Immature natural killer cell (primary cell): ENCODE measurements around the gene NBAS. TPM values are rescaled to one million over a fixed set of nuclear protein-coding genes. Genes with fewer than 3 reads are reported as not detected.
"Not testable (repeated sequence)": the region's sequence is repeated elsewhere in the genome, so short reads cannot be mapped to it uniquely, and the experiment has no call there.

Source experiments
- DNase-seq, 3 donors: peaks; one replicate each; pipeline ENCODE4 v3.0.0; 2022; ENCODE audit warnings: mixed read lengths in 1 of 3
- H3K27ac Mint-ChIP-seq, 6 donors: one replicate each; pipeline ENCODE4 v1.8.0; 2020; ENCODE audit warnings: mixed read lengths in 6 of 6, mild to moderate bottlenecking in 5 of 6, inconsistent platforms in 4 of 6, moderate library complexity in 3 of 6
- H3K27me3 Mint-ChIP-seq, 3 donors: one replicate each; pipeline ENCODE4 v1.8.0; 2020 to 2021; ENCODE audit warnings: low read depth in 3 of 3, mild to moderate bottlenecking in 3 of 3, mixed read lengths in 3 of 3, moderate library complexity in 3 of 3, inconsistent platforms in 1 of 3
- H3K36me3 Mint-ChIP-seq, 3 donors: one replicate each; pipeline ENCODE4 v1.8.0; 2020; ENCODE audit warnings: mixed read lengths in 3 of 3, inconsistent platforms in 2 of 3, mild to moderate bottlenecking in 2 of 3
- H3K4me1 Mint-ChIP-seq, 2 donors: one replicate each; pipeline ENCODE4 v1.8.0; 2020; ENCODE audit warnings: inconsistent platforms in 2 of 2, mild to moderate bottlenecking in 2 of 2, mixed read lengths in 2 of 2, moderate library complexity in 1 of 2
- H3K4me3 Mint-ChIP-seq, 5 donors: one replicate each; pipeline ENCODE4 v1.8.0; 2020; ENCODE audit warnings: mild to moderate bottlenecking in 5 of 5, mixed read lengths in 5 of 5, inconsistent platforms in 3 of 5, moderate library complexity in 3 of 5
- H3K9me3 Mint-ChIP-seq, 6 donors: one replicate each; pipeline ENCODE4 v1.8.0; 2020; ENCODE audit warnings: mild to moderate bottlenecking in 6 of 6, mixed read lengths in 6 of 6, inconsistent platforms in 4 of 6, moderate library complexity in 3 of 6
- polyA plus RNA-seq, 3 donors: library from polyadenylated mRNA; unstranded; fragments of 300-500 nt; fragmentation: Illumina TruSeq; gene quantifications; one replicate each; pipeline ENCODE4 v1.2.3, GENCODE V29; 2021

NBAS gene
- polyA plus RNA-seq, 3 donors from 2014 or later = 10.8 to 21.0 (median 11.6) TPM

- no peak overlapping the region for H3K27ac Mint-ChIP-seq
- H3K36me3 Mint-ChIP-seq = peaks cover 12 to 26% (median 13%) of the 10 kb centered on the region in 3 donors
- H3K4me3 Mint-ChIP-seq = no peak overlapping the region
- no peak for DNase-seq
- H3K27me3 Mint-ChIP-seq = no peaks in the 10 kb centered on the region
- peaks cover 0 to 2% (median 0%) of the 10 kb centered on the region in 6 donors for H3K9me3 Mint-ChIP-seq
- peaks cover 0 to 6% of the 10 kb centered on the region in 2 donors for H3K4me1 Mint-ChIP-seq
Observed at GRCh38 chr2:15447381-15447780, 113.8 kb downstream of the NBAS start.

- DNase-seq = no peak
- Mint-ChIP-seq H3K36me3 (peaks cover 11 to 24% (median 12%) of the 10 kb centered on the region in 3 donors), H3K4me1 (peaks cover 0 to 6% of the 10 kb centered on the region in 2 donors), H3K9me3 (peaks cover 0 to 2% (median 0%) of the 10 kb centered on the region in 6 donors), H3K27ac (no peak overlapping the region), H3K4me3 (no peak overlapping the region), H3K27me3 (no peaks in the 10 kb centered on the region)
Observed at GRCh38 chr2:15446961-15447360, 114.2 kb downstream of the NBAS start.

- Mint-ChIP-seq H3K36me3 (peaks cover 8 to 20% (median 9%) of the 10 kb centered on the region in 3 donors), H3K4me1 (peaks cover 0 to 6% of the 10 kb centered on the region in 2 donors), H3K27me3 (no peaks in the 10 kb centered on the region), H3K9me3 (peaks cover 0 to 2% (median 0%) of the 10 kb centered on the region in 6 donors), H3K4me3 (no peak overlapping the region), H3K27ac (no peak overlapping the region)
- no peak for DNase-seq
Observed at GRCh38 chr2:15445891-15446562, 115.1 kb downstream of the NBAS start.

GRCh38 chr2:15439768-15440524, 121.2 kb downstream of the NBAS start:
- peaks cover 5 to 16% (median 6%) of the 10 kb centered on the region in 3 donors for H3K36me3 Mint-ChIP-seq
- not testable (repeated sequence) for H3K27ac Mint-ChIP-seq, H3K9me3 Mint-ChIP-seq, H3K4me3 Mint-ChIP-seq, DNase-seq, H3K4me1 Mint-ChIP-seq, H3K27me3 Mint-ChIP-seq

GRCh38 chr2:15439366-15439765, 121.8 kb downstream of the NBAS start:
- H3K4me3 Mint-ChIP-seq, H3K27me3 Mint-ChIP-seq, DNase-seq, H3K4me1 Mint-ChIP-seq, H3K27ac Mint-ChIP-seq, H3K9me3 Mint-ChIP-seq: not testable (repeated sequence)
- H3K36me3 Mint-ChIP-seq = peaks cover 5 to 16% (median 6%) of the 10 kb centered on the region in 3 donors

- Mint-ChIP-seq H3K27me3 (no peaks in the 10 kb centered on the region), H3K4me3 (no peak overlapping the region), H3K4me1 (peaks cover 0 to 6% of the 10 kb centered on the region in 2 donors), H3K9me3 (peaks cover 0 to 2% (median 0%) of the 10 kb centered on the region in 6 donors), H3K36me3 (peaks cover 8 to 16% (median 10%) of the 10 kb centered on the region in 3 donors), H3K27ac (no peak overlapping the region)
- DNase-seq = no peak
Observed at GRCh38 chr2:15436195-15436594, 124.9 kb downstream of the NBAS start.

- Mint-ChIP-seq H3K4me1 (peaks cover 0 to 6% of the 10 kb centered on the region in 2 donors), H3K9me3 (peaks cover 0 to 2% (median 0%) of the 10 kb centered on the region in 6 donors), H3K27ac (no peak overlapping the region), H3K36me3 (peaks cover 8 to 16% (median 10%) of the 10 kb centered on the region in 3 donors), H3K4me3 (no peak overlapping the region), H3K27me3 (no peaks in the 10 kb centered on the region)
- DNase-seq = no peak
Observed at GRCh38 chr2:15435474-15435873, 125.7 kb downstream of the NBAS start.

- H3K27me3 Mint-ChIP-seq = peaks cover 0 to 2% (median 2%) of the 10 kb centered on the region in 3 donors
- no peaks in the 10 kb centered on the region for H3K4me1 Mint-ChIP-seq
- no peak for DNase-seq
- H3K27ac Mint-ChIP-seq = no peak overlapping the region
- H3K9me3 Mint-ChIP-seq = no peaks in the 10 kb centered on the region
- no peak overlapping the region for H3K4me3 Mint-ChIP-seq
- peaks cover 3 to 9% (median 4%) of the 10 kb centered on the region in 3 donors for H3K36me3 Mint-ChIP-seq
Observed at GRCh38 chr2:15432642-15433256, 128.4 kb downstream of the NBAS start.

GRCh38 chr2:15429032-15429431, 132.1 kb downstream of the NBAS start:
- Mint-ChIP-seq H3K27me3 (peaks cover 0 to 2% (median 2%) of the 10 kb centered on the region in 3 donors), H3K27ac (no peak overlapping the region), H3K36me3 (peaks cover 9 to 16% (median 12%) of the 10 kb centered on the region in 3 donors), H3K4me3 (no peak overlapping the region), H3K9me3 (no peaks in the 10 kb centered on the region), H3K4me1 (no peaks in the 10 kb centered on the region)
- DNase-seq = no peak

GRCh38 chr2:15427987-15428386, 133.1 kb downstream of the NBAS start:
- Mint-ChIP-seq H3K27ac (no peak overlapping the region), H3K4me1 (no peaks in the 10 kb centered on the region), H3K4me3 (no peak overlapping the region), H3K27me3 (peaks cover 0 to 2% (median 2%) of the 10 kb centered on the region in 3 donors), H3K36me3 (peaks cover 13 to 22% (median 17%) of the 10 kb centered on the region in 3 donors), H3K9me3 (no peaks in the 10 kb centered on the region)
- no peak for DNase-seq

GRCh38 chr2:15426606-15427005, 134.5 kb downstream of the NBAS start:
- peaks cover 13 to 25% (median 17%) of the 10 kb centered on the region in 3 donors for H3K36me3 Mint-ChIP-seq
- no peaks in the 10 kb centered on the region for H3K4me1 Mint-ChIP-seq
- H3K9me3 Mint-ChIP-seq = no peaks in the 10 kb centered on the region
- H3K4me3 Mint-ChIP-seq = no peak overlapping the region
- no peak for DNase-seq
- peak overlapping the region in 1 of 6 donors; percentile 11 for H3K27ac Mint-ChIP-seq
- H3K27me3 Mint-ChIP-seq = peaks cover 0 to 2% (median 2%) of the 10 kb centered on the region in 3 donors

- peak overlapping the region in 1 of 6 donors; percentile 7 for H3K27ac Mint-ChIP-seq
- no peak overlapping the region for H3K4me3 Mint-ChIP-seq
- H3K9me3 Mint-ChIP-seq = no peaks in the 10 kb centered on the region
- DNase-seq = no peak
- H3K36me3 Mint-ChIP-seq = peaks cover 10 to 23% (median 17%) of the 10 kb centered on the region in 3 donors
- H3K4me1 Mint-ChIP-seq = no peaks in the 10 kb centered on the region
- H3K27me3 Mint-ChIP-seq = peaks cover 0 to 2% (median 2%) of the 10 kb centered on the region in 3 donors
Observed at GRCh38 chr2:15425712-15426111, 135.4 kb downstream of the NBAS start.

- Mint-ChIP-seq H3K9me3 (no peaks in the 10 kb centered on the region), H3K27ac (no peak overlapping the region), H3K27me3 (no peaks in the 10 kb centered on the region), H3K4me1 (no peaks in the 10 kb centered on the region), H3K4me3 (no peak overlapping the region), H3K36me3 (peaks cover 19 to 41% (median 28%) of the 10 kb centered on the region in 3 donors)
- no peak for DNase-seq
Observed at GRCh38 chr2:15421753-15422152, 139.4 kb downstream of the NBAS start.

GRCh38 chr2:15415748-15416147, 145.4 kb downstream of the NBAS start:
- Mint-ChIP-seq H3K27me3 (peaks cover 0 to 2% (median 0%) of the 10 kb centered on the region in 3 donors), H3K36me3 (peaks cover 42 to 56% (median 43%) of the 10 kb centered on the region in 3 donors), H3K27ac (no peak overlapping the region), H3K9me3 (no peaks in the 10 kb centered on the region), H3K4me1 (no peaks in the 10 kb centered on the region), H3K4me3 (no peak overlapping the region)
- DNase-seq = no peak
